Upper lobe of right lung (tissue), 1 donor: ENCODE results near the gene DFFA. TPM values are rescaled to one million over a fixed set of nuclear protein-coding genes. Genes with fewer than 3 reads are reported as not detected.

Experiments used
- ATAC-seq: fragments of 200-7000 bp; cut with Tn5 transposase; one replicate; pipeline ENCODE4 v1.9.1; 2020; ENCODE audit warnings: mild to moderate bottlenecking, moderate library complexity
- DNase-seq: peaks from one replicate; pipeline ENCODE4 v3.0.0-alpha.2; 2020
- H3K27ac ChIP-seq: fragments of 200-600 bp; one replicate; pipeline ENCODE4 v1.8.0; 2022
- H3K27me3 ChIP-seq: fragments of 200-600 bp; one replicate; pipeline ENCODE4 v1.8.0; 2022; ENCODE audit warnings: mild to moderate bottlenecking
- H3K36me3 ChIP-seq: fragments of 200-600 bp; one replicate; pipeline ENCODE4 v1.8.0; 2022
- H3K4me1 ChIP-seq: fragments of 200-600 bp; one replicate; pipeline ENCODE4 v1.8.0; 2022
- H3K4me3 ChIP-seq: fragments of 200-600 bp; one replicate; pipeline ENCODE4 v1.8.0; 2022; ENCODE audit warnings: mild to moderate bottlenecking
- H3K9me3 ChIP-seq: fragments of 200-600 bp; one replicate; pipeline ENCODE4 v1.8.0; 2022
- intact Hi-C: fragments of 100-400 bp; cut with DNase I; formaldehyde crosslinking; loops from one replicate; pipeline ENCODE4 v1.11.0; 2022
- total RNA-seq: library from RNA; stranded (reverse); fragmentation: NEBNext Ultra II Directional; extraction: Animal tissue kit (Norgen Biotek cat#: 25700); gene quantifications from one replicate; pipeline ENCODE4 v1.2.1, GENCODE V29; 2021
- TF ChIP-seq, protein P1 (sequence below): fragments of 200-600 bp; IDR thresholded peaks from one replicate; pipeline ENCODE4 v1.8.0; 2022; ENCODE audit warnings: antibody characterized with exemption
- donor health status: DM: no; HTN: yes; CAD: no; lungs with severe emphysema.

The DFFA gene
- total RNA-seq, 1 donor from 2014 or later, result 36.9 TPM

DNA sequence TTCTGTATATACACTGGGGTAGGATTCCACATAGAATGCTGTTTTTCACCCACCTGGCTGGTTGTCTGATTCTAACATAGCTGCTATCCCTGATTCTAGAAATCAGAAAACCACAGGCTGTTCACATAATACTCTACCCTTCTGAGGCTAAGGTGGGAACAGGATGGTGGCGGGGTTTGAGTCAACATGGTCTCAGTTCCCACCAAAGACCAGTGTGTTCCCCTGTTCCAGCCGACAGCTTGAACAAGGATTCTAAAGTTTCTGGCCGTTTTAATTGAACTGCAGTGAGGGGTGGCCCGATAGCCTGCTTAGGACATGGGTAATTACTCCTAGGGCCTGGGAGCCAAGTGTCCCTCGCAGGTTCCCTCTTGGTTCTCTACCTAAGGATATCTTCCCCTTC is 40.9 kb upstream of the DFFA start:
- Histone ChIP-seq H3K4me1 (peaks cover 52% of the 10 kb centered on the region), H3K27me3 (no peaks in the 10 kb centered on the region), H3K36me3 (no peaks in the 10 kb centered on the region), H3K4me3 (no peak overlapping the region), H3K27ac (no peak overlapping the region), H3K9me3 (no peaks in the 10 kb centered on the region)
- no peak for ATAC-seq
- TF ChIP-seq, protein P1, sequence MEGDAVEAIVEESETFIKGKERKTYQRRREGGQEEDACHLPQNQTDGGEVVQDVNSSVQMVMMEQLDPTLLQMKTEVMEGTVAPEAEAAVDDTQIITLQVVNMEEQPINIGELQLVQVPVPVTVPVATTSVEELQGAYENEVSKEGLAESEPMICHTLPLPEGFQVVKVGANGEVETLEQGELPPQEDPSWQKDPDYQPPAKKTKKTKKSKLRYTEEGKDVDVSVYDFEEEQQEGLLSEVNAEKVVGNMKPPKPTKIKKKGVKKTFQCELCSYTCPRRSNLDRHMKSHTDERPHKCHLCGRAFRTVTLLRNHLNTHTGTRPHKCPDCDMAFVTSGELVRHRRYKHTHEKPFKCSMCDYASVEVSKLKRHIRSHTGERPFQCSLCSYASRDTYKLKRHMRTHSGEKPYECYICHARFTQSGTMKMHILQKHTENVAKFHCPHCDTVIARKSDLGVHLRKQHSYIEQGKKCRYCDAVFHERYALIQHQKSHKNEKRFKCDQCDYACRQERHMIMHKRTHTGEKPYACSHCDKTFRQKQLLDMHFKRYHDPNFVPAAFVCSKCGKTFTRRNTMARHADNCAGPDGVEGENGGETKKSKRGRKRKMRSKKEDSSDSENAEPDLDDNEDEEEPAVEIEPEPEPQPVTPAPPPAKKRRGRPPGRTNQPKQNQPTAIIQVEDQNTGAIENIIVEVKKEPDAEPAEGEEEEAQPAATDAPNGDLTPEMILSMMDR, result no peak
- intact Hi-C loops, result no loop called here
- DNase-seq, result no peak

DNA sequence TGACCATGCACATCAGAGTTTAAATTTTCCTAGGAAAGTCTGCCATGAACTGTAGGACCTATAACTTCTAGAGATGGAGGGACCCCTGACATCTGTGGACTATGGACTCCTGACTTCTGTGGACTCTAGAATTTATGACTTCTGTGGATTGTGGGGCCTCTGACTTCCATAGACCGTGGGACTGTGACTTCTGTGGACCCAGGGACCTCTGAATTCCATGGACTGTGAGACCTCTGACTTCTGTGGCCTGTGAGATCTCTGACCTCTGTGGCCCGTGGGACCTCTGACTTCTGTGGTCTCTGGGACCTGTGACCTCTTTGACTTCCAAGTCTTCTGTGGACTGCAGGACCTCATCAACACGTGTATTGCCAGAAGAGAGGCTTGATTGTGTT is 39.2 kb upstream of the DFFA start:
- TF ChIP-seq, protein P1, result no peak
- peaks cover 56% of the 10 kb centered on the region for H3K4me1 ChIP-seq
- no peaks in the 10 kb centered on the region for H3K27me3 ChIP-seq
- no peak overlapping the region for H3K4me3 ChIP-seq
- H3K36me3 ChIP-seq, result no peaks in the 10 kb centered on the region
- ATAC-seq, result no peak
- no peak for DNase-seq
- intact Hi-C loops, result no loop called here
- H3K9me3 ChIP-seq, result no peaks in the 10 kb centered on the region
- H3K27ac ChIP-seq, result peak overlapping the region; percentile 67

DNA sequence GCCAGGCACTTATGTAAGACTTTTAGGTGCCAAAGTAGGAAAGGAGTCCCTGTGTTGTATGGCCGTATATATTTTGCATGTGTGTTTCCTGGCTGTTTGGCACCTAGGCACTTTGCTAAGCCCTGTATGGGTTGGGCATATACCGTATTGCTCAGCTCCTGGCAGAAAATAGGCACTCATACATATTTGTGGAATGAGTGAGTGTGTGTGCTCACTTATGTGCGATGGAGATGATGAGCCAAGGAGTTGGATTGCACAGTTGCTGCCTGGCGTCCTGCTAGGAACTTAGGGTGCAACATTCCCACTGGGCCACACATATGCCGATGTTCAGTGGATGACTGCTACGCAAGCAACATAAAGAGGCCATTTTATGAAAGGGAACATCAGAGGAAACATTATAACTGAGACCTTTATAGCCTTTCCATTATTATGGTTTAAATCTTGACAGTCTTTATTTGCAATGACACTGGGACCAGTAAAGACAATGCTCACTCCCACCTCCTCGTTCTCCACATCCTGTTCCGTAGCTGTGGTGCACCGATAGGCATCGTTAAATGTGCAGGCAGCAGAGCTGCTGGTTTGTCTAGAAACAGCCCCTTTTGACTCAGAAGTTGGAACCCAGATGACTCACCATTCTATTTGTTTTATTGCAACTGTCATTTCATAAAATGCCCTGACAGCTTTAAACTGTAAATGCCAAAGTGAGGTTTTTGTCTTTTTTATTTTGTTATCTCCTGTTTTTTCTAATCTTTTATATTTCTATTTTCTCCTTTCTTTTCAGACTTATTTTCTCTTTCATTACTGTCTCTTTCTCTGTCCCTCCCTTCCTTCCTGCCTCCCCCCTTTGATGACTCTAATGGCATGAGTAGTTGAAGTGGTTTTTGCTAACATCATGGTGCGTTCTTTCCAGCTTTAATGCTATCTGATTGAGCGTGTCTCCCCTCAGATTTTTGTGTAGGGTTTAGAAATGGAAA is 38.5 kb upstream of the DFFA start:
- peaks cover 49% of the 10 kb centered on the region for H3K4me1 ChIP-seq
- TF ChIP-seq, protein P1, result no peak
- intact Hi-C loops, result no loop called here
- H3K27ac ChIP-seq, result peak overlapping the region; percentile 67
- H3K9me3 ChIP-seq, result no peaks in the 10 kb centered on the region
- no peaks in the 10 kb centered on the region for H3K36me3 ChIP-seq
- DNase-seq (no peak), ATAC-seq (peak; percentile 72)
- H3K27me3 ChIP-seq, result no peaks in the 10 kb centered on the region
- peak overlapping the region; percentile 0 for H3K4me3 ChIP-seq

DNA sequence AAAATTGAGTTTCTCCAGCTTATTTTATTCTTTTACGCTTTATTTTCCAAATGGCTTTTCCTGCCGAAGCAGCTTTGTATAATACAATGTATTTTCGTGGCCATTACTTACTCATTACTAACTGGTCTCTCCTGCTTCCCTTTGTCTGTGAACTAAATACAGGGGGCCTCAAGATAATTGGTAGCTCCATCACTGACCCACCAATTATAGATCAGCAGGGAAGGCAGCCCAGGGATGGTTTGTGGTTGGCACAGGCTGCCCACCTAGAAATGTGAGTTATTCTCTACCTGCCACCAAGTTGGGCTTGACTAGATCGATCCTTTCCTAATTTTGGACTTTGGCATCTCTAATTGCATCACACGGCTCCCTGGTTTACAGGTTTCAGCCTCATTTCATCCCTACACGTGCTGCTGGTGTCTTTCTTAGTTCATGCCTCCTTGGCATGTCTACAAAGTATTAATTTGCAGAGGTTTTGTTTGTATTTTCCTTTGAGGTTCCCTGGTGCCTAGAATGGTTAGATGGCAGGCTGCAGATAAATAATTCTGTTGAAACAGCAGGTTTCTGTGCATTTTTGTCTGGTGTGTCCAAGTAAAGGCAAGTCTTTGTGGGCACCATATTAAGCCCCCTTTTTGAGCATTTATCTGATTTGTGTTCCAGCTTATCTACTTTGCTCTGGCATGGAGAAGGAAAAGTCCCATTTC is 37.6 kb upstream of the DFFA start:
- H3K4me3 ChIP-seq, result no peak overlapping the region
- TF ChIP-seq, protein P1, result no peak
- H3K36me3 ChIP-seq, result no peaks in the 10 kb centered on the region
- ATAC-seq (no peak), DNase-seq (no peak)
- H3K27me3 ChIP-seq, result no peaks in the 10 kb centered on the region
- peak overlapping the region; percentile 67 for H3K27ac ChIP-seq
- H3K9me3 ChIP-seq, result no peaks in the 10 kb centered on the region
- peaks cover 43% of the 10 kb centered on the region for H3K4me1 ChIP-seq
- intact Hi-C loops, result loop anchor here (10.0 kb wide), 1 partner anchor 355 kb away; no protein-coding TSS in a partner anchor

DNA sequence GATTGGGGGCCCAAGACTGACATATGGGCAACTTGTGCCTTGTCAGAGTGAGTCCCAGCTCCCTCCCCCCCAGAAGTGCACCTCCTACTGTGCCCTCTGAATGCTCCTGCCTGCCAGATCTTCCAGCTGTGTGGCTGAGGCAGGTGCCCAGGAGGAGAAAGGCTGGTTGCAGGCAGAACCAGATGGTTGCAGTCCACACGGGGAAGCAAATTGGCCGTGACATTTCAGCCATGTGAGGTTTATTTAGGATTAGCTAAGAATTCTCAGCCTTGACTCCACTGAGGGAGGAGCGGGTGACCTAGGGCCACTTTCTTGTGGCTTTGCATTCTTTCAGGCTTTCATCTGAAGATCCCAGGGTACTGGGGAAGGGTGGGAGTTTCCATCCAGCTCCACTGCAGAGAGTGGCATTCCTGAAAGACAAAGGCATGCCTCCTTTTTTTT is 36.2 kb upstream of the DFFA start:
- H3K27me3 ChIP-seq, result no peaks in the 10 kb centered on the region
- H3K27ac ChIP-seq, result no peak overlapping the region
- ATAC-seq (no peak), DNase-seq (no peak)
- peaks cover 35% of the 10 kb centered on the region for H3K4me1 ChIP-seq
- H3K9me3 ChIP-seq, result no peaks in the 10 kb centered on the region
- H3K36me3 ChIP-seq, result no peaks in the 10 kb centered on the region
- TF ChIP-seq, protein P1, result no peak
- intact Hi-C loops, result loop anchor here (10.0 kb wide), 1 partner anchor 356 kb away; no protein-coding TSS in a partner anchor
- no peak overlapping the region for H3K4me3 ChIP-seq
